ENCODE data around the gene ZFYVE21. TPM values are rescaled to one million over a fixed set of nuclear protein-coding genes. Genes with fewer than 3 reads are reported as not detected.

Gene ZFYVE21
- total and polyA plus RNA-seq, 10 donors, result 21.8 to 71.1 (median 46.0) TPM

- WGBS, 5 donors, result 80 to 87% (median 83%) methylated on average over 17 of the region's 17 CpGs
Measured at GRCh38 chr14:103680491-103681231, 34.9 kb upstream of the ZFYVE21 start.

GRCh38 chr14:103683139-103683538, 32.5 kb upstream of the ZFYVE21 start:
- H3K9me3 ChIP-seq, result no peaks in the 10 kb centered on the region
- 86 to 89% (median 88%) methylated on average over 15 of the region's 15 CpGs for WGBS, 5 donors
- no peak for TF ChIP-seq CTCF (IDR thresholded peaks at IDR 0.05 in 8 of 11, conservative IDR thresholded peaks at IDR 0.05 in 3 of 11)
- no peak for TF ChIP-seq POLR2A (IDR thresholded peaks at IDR 0.05)
- TF ChIP-seq POLR2AphosphoS5 (IDR thresholded peaks at IDR 0.05), result no peak
- intact Hi-C loops (cut with DNase I; ENCODE audit: low total_unique reads), result loop anchor here (10.0 kb wide), 1 partner anchor 108 kb away; no protein-coding TSS in a partner anchor
- no peak overlapping the region for H3K4me3 ChIP-seq
- H3K4me1 ChIP-seq, result peaks cover 7 to 55% (median 22%) of the 10 kb centered on the region in 6 donors
- no peak for DNase-seq
- H3K27me3 ChIP-seq (replicated peaks in 1 of 7), result no peaks in the 10 kb centered on the region
- no peak overlapping the region for H3K27ac ChIP-seq
- peaks cover 6 to 100% (median 88%) of the 10 kb centered on the region in 6 donors for H3K36me3 ChIP-seq

More at GRCh38 chr14:103680491-103681231, 34.9 kb upstream of the ZFYVE21 start:
- Histone ChIP-seq H3K27ac (peak overlapping the region in 2 of 8 donors; percentile 33 to 67), H3K27me3 (replicated peaks in 1 of 7) (no peaks in the 10 kb centered on the region), H3K9me3 (no peaks in the 10 kb centered on the region), H3K4me1 (peaks cover 7 to 31% (median 15%) of the 10 kb centered on the region in 6 donors), H3K4me3 (no peak overlapping the region), H3K36me3 (peaks cover 6 to 100% (median 96%) of the 10 kb centered on the region in 6 donors)
- intact Hi-C loops (cut with DNase I; ENCODE audit: low total_unique reads), result loop anchor here (10.0 kb wide), 1 partner anchor 106 kb away; no protein-coding TSS in a partner anchor
- DNase-seq, result no peak
- TF ChIP-seq POLR2A (IDR thresholded peaks at IDR 0.05) (no peak), POLR2AphosphoS5 (IDR thresholded peaks at IDR 0.05) (peak in 1 of 3 donors; percentile 36)

GRCh38 chr14:103684471-103684870, 31.1 kb upstream of the ZFYVE21 start:
- no peak for DNase-seq
- H3K4me1 ChIP-seq, result peaks cover 13 to 55% (median 26%) of the 10 kb centered on the region in 6 donors
- 65 to 91% (median 84%) methylated on average over 5 to 6 of the region's 6 CpGs for WGBS, 5 donors
- no peaks in the 10 kb centered on the region for H3K27me3 ChIP-seq (replicated peaks in 1 of 7)
- no peak for TF ChIP-seq CTCF (IDR thresholded peaks at IDR 0.05 in 8 of 11, conservative IDR thresholded peaks at IDR 0.05 in 3 of 11)
- TF ChIP-seq POLR2AphosphoS5 (IDR thresholded peaks at IDR 0.05), result peak in 1 of 3 donors; percentile 49
- TF ChIP-seq POLR2A (IDR thresholded peaks at IDR 0.05), result no peak
- H3K27ac ChIP-seq, result no peak overlapping the region
- H3K4me3 ChIP-seq, result no peak overlapping the region
- intact Hi-C loops (cut with DNase I; ENCODE audit: low total_unique reads), result loop anchor here (10.0 kb wide), 1 partner anchor 110 kb away; no protein-coding TSS in a partner anchor
- H3K9me3 ChIP-seq, result no peaks in the 10 kb centered on the region
- H3K36me3 ChIP-seq, result peaks cover 6 to 100% (median 83%) of the 10 kb centered on the region in 6 donors

GRCh38 chr14:103684871-103685270, 30.7 kb upstream of the ZFYVE21 start:
- Histone ChIP-seq H3K4me3 (no peak overlapping the region), H3K9me3 (no peaks in the 10 kb centered on the region), H3K27me3 (replicated peaks in 1 of 7) (no peaks in the 10 kb centered on the region), H3K4me1 (peaks cover 11 to 55% (median 26%) of the 10 kb centered on the region in 6 donors), H3K27ac (no peak overlapping the region), H3K36me3 (peaks cover 6 to 100% (median 79%) of the 10 kb centered on the region in 6 donors)
- 90 to 96% (median 94%) methylated on average over 15 of the region's 15 CpGs for WGBS, 5 donors
- peak; percentile 60 for DNase-seq
- TF ChIP-seq POLR2A (IDR thresholded peaks at IDR 0.05) (no peak), POLR2AphosphoS5 (IDR thresholded peaks at IDR 0.05) (no peak), CTCF (IDR thresholded peaks at IDR 0.05 in 8 of 11, conservative IDR thresholded peaks at IDR 0.05 in 3 of 11) (no peak)
- intact Hi-C loops (cut with DNase I; ENCODE audit: low total_unique reads), result loop anchor here (10.0 kb wide), 1 partner anchor 110 kb away; no protein-coding TSS in a partner anchor

Data from spleen (tissue), 11 donors.